IMR-90 (cell line): ENCODE data around the gene ZNF335. TPM values are rescaled to one million over a fixed set of nuclear protein-coding genes. Genes with fewer than 3 reads are reported as not detected.

Source experiments
- ATAC-seq: fragments of 200-7000 bp; cut with Tn5 transposase; 2 replicates; pipeline ENCODE4 v1.9.1; 2020; ENCODE audit warnings: low read depth, mild to moderate bottlenecking, moderate library complexity
- BruUV-seq: library from RNA; stranded (reverse); fragments of 400-500 nt; replicated peaks from 2 replicates; lab custom pipeline; 2021; lab: Mats Ljungman, UMichigan
- CTCF ChIA-PET: fragments of 300-600 bp; formaldehyde crosslinking; extraction: SDS; loops from one replicate; lab custom pipeline; 2021; ENCODE audit warnings: antibody characterized with exemption; lab: Yijun Ruan, JAX
- POLR2A ChIA-PET: fragments of 300-600 bp; sonication (Branson Sonifier 250); formaldehyde crosslinking; loops from one replicate; lab custom pipeline; 2022; ENCODE audit warnings: antibody characterized with exemption; ENCODE audit not compliant: unreplicated experiment; lab: Charles Lee
- DNase-seq: peaks from one replicate; pipeline ENCODE4 v3.0.0; 2013
- H2AFZ ChIP-seq: replicated peaks from 2 replicates; pipeline ENCODE3; 2013; ENCODE audit warnings: low read length, mild to moderate bottlenecking; ENCODE audit not compliant: poor library complexity
- H2AK5ac ChIP-seq: 2 replicates; pipeline ENCODE4 v1.6.1; 2013; ENCODE audit warnings: low read depth, low read length, inconsistent platforms
- H2AK9ac ChIP-seq: replicated peaks from 2 replicates; pipeline ENCODE3; 2013; ENCODE audit warnings: mild to moderate bottlenecking, low read depth, low read length, moderate library complexity; ENCODE audit not compliant: poor library complexity
- H2BK120ac ChIP-seq: 2 replicates; pipeline ENCODE4 v1.6.1; 2013; ENCODE audit warnings: low read depth, low read length, inconsistent platforms
- H2BK15ac ChIP-seq: 3 replicates; pipeline ENCODE4 v1.6.1; 2013; ENCODE audit warnings: low read depth, low read length, inconsistent platforms
- H2BK20ac ChIP-seq: 2 replicates; pipeline ENCODE4 v1.6.1; 2013; ENCODE audit warnings: low read depth, mild to moderate bottlenecking, inconsistent platforms, low read length, moderate library complexity
- H2BK5ac ChIP-seq: 2 replicates; pipeline ENCODE4 v1.6.1; 2013; ENCODE audit warnings: mild to moderate bottlenecking, low read depth, low read length, inconsistent platforms; ENCODE audit not compliant: poor library complexity, severe bottlenecking
- H3K14ac ChIP-seq: replicated peaks from 2 replicates; pipeline ENCODE4 v1.6.1; 2013; ENCODE audit warnings: low read depth, low read length, inconsistent platforms
- H3K18ac ChIP-seq: 2 replicates; pipeline ENCODE4 v1.6.1; 2013; ENCODE audit warnings: low read depth, low read length, control low read depth
- H3K23ac ChIP-seq: 2 replicates; pipeline ENCODE4 v1.6.1; 2013; ENCODE audit warnings: low read depth, low read length, inconsistent platforms
- H3K27ac ChIP-seq: 2 replicates; pipeline ENCODE4 v1.5.1; 2013; ENCODE audit warnings: mild to moderate bottlenecking, control low read depth, low read length; ENCODE audit not compliant: insufficient read depth
- H3K27me3 ChIP-seq: 2 replicates; pipeline ENCODE4 v1.6.1; 2013; ENCODE audit warnings: low read length; ENCODE audit not compliant: control insufficient read depth, insufficient read depth
- H3K36me3 ChIP-seq: 2 replicates; pipeline ENCODE4 v1.6.1; 2013; ENCODE audit warnings: low read length, mixed read lengths; ENCODE audit not compliant: control insufficient read depth, insufficient read depth
- H3K4ac ChIP-seq: 2 replicates; pipeline ENCODE4 v1.6.1; 2013; ENCODE audit warnings: low read depth, low read length, inconsistent platforms
- H3K4me1 ChIP-seq: 2 replicates; pipeline ENCODE4 v1.6.1; 2013; ENCODE audit warnings: low read length, mixed read lengths; ENCODE audit not compliant: control insufficient read depth, insufficient read depth
- H3K4me2 ChIP-seq: 2 replicates; pipeline ENCODE4 v1.6.1; 2013; ENCODE audit warnings: low read depth, mild to moderate bottlenecking, control low read depth, low read length, moderate library complexity
- H3K4me3 ChIP-seq: 2 replicates; pipeline ENCODE4 v1.5.1; 2013; ENCODE audit warnings: low read depth, mild to moderate bottlenecking, control low read depth, low read length, moderate library complexity; ENCODE audit not compliant: insufficient read depth
- H3K56ac ChIP-seq: 2 replicates; pipeline ENCODE4 v1.6.1; 2013; ENCODE audit warnings: low read length, inconsistent platforms; ENCODE audit not compliant: insufficient read depth; ENCODE audit errors: extremely low read depth
- H3K79me1 ChIP-seq, 2 experiments: 2 replicates each; pipeline ENCODE4 v1.6.1; 2013; ENCODE audit warnings: low read length in 2 of 2, inconsistent platforms in 1 of 2, low read depth in 1 of 2
- H3K9ac ChIP-seq: 2 replicates; pipeline ENCODE4 v1.6.1; 2013; ENCODE audit warnings: low read depth, low read length, control low read depth
- H3K9me1 ChIP-seq: 2 replicates; pipeline ENCODE4 v1.6.1; 2013; ENCODE audit warnings: low read length, inconsistent platforms; ENCODE audit not compliant: insufficient read depth
- H3K9me3 ChIP-seq: 2 replicates; pipeline ENCODE4 v1.6.1; 2013; ENCODE audit warnings: low read length; ENCODE audit not compliant: control insufficient read depth, insufficient read depth
- H4K20me1 ChIP-seq: 2 replicates; pipeline ENCODE4 v1.6.1; 2013; ENCODE audit warnings: low read length, inconsistent platforms; ENCODE audit not compliant: insufficient read depth
- H4K5ac ChIP-seq: 2 replicates; pipeline ENCODE4 v1.6.1; 2013; ENCODE audit warnings: mild to moderate bottlenecking, low read depth, low read length, control low read depth
- H4K8ac ChIP-seq, 2 experiments: 2 replicates each; pipeline ENCODE4 v1.6.1; 2013; ENCODE audit warnings: low read depth in 2 of 2, low read length in 2 of 2, control low read depth in 1 of 2, inconsistent platforms in 1 of 2
- H4K91ac ChIP-seq: 2 replicates; pipeline ENCODE4 v1.6.1; 2013; ENCODE audit warnings: low read depth, low read length, inconsistent platforms; ENCODE audit not compliant: insufficient read depth
- BHLHE40 ChIP-seq: fragments of 150-350 bp; IDR thresholded peaks from 2 replicates; pipeline ENCODE4 v1.6.1; 2016; ENCODE audit warnings: mild to moderate bottlenecking, low read depth, low read length
- CHD1 ChIP-seq: IDR thresholded peaks from 2 replicates; pipeline ENCODE4 v1.6.1; 2012; ENCODE audit warnings: low read depth, low read length, improper control_type of control experiment
- FOS ChIP-seq: fragments of 150-350 bp; IDR thresholded peaks from 2 replicates; pipeline ENCODE4 v1.6.1; 2016; ENCODE audit warnings: low read depth, low read length
- MAFK ChIP-seq: IDR thresholded peaks from 2 replicates; pipeline ENCODE4 v1.6.1; 2012; ENCODE audit warnings: low read depth, low read length, improper control_type of control experiment
- MAZ ChIP-seq: IDR thresholded peaks from 2 replicates; pipeline ENCODE4 v1.6.1; 2012; ENCODE audit warnings: low read depth, mild to moderate bottlenecking, low read length, improper control_type of control experiment, moderate library complexity, borderline replicate concordance
- MXI1 ChIP-seq: IDR thresholded peaks from 2 replicates; pipeline ENCODE4 v1.6.1; 2012; ENCODE audit warnings: low read depth, mild to moderate bottlenecking, low read length, moderate library complexity, borderline replicate concordance
- NFE2L2 ChIP-seq: fragments of 150-350 bp; IDR thresholded peaks from 2 replicates; pipeline ENCODE4 v1.6.1; 2016; ENCODE audit warnings: low read depth, mild to moderate bottlenecking, low read length
- RCOR1 ChIP-seq: IDR thresholded peaks from 2 replicates; pipeline ENCODE4 v1.6.1; 2012; ENCODE audit warnings: mild to moderate bottlenecking, low read length, improper control_type of control experiment; ENCODE audit not compliant: insufficient replicate concordance
- SMC3 ChIP-seq: fragments of 150-350 bp; IDR thresholded peaks from 2 replicates; pipeline ENCODE4 v1.6.1; 2016; ENCODE audit warnings: low read depth, mild to moderate bottlenecking, antibody characterized with exemption, low read length, moderate library complexity
- WGBS, 2 experiments: methylation state at CpG; one replicate each; pipeline versions ENCODE4 v1.1.5 to v1.1.7; 2013; ENCODE audit warnings: missing lambda C conversion rate in 2 of 2; ENCODE audit not compliant: insufficient read length in 1 of 2; ENCODE audit errors: extremely low coverage in 2 of 2; 5-methylcytosine and 5-hydroxymethylcytosine counted together
- dilution Hi-C: fragments of 300-500 bp; cut with HindIII; formaldehyde crosslinking; loops from one replicate; pipeline ENCODE4 v1.14.3; 2018; ENCODE audit warnings: low sequenced_read_pairs; ENCODE audit not compliant: unreplicated experiment
- in situ Hi-C: fragments of 300-500 bp; cut with MboI; formaldehyde crosslinking; loops from 3 replicates; pipeline ENCODE4 v1.14.3; 2019; ENCODE audit warnings: low sequenced_read_pairs, inconsistent platforms, mixed read lengths
- intact Hi-C: fragments of 100-400 bp; cut with micrococcal nuclease; formaldehyde crosslinking; loops from 2 replicates; pipeline ENCODE4 v1.10.0; 2022
- polyA plus RNA-seq, 3 experiments: library from polyadenylated mRNA; depleted of rRNA; stranded (reverse); fragments of >200 nt; gene quantifications; 2 replicates each; pipeline ENCODE4 v1.2.3, GENCODE V29; 2012; ENCODE audit warnings: low replicate concordance in 1 of 3
- total RNA-seq: library from RNA; depleted of rRNA; stranded (reverse); fragments of >200 nt; gene quantifications from 2 replicates; pipeline ENCODE4 v1.2.3, GENCODE V29; 2012
- TF ChIP-seq, protein P1 (sequence below): fragments of 150-350 bp; IDR thresholded peaks from 2 replicates; pipeline ENCODE4 v1.6.1; 2017; ENCODE audit warnings: mild to moderate bottlenecking, antibody characterized with exemption, low read length, low read depth
- TF ChIP-seq, protein P2 (sequence below): fragments of 150-350 bp; IDR thresholded peaks from 2 replicates; pipeline ENCODE4 v1.6.1; 2016; ENCODE audit warnings: low read depth, mild to moderate bottlenecking, low read length, moderate library complexity, borderline replicate concordance

ZNF335 gene
- total and polyA plus RNA-seq, 2 of the 4 experiments (the other 2 are of a cell fraction), result 11.8 to 17.8 TPM

DNA sequence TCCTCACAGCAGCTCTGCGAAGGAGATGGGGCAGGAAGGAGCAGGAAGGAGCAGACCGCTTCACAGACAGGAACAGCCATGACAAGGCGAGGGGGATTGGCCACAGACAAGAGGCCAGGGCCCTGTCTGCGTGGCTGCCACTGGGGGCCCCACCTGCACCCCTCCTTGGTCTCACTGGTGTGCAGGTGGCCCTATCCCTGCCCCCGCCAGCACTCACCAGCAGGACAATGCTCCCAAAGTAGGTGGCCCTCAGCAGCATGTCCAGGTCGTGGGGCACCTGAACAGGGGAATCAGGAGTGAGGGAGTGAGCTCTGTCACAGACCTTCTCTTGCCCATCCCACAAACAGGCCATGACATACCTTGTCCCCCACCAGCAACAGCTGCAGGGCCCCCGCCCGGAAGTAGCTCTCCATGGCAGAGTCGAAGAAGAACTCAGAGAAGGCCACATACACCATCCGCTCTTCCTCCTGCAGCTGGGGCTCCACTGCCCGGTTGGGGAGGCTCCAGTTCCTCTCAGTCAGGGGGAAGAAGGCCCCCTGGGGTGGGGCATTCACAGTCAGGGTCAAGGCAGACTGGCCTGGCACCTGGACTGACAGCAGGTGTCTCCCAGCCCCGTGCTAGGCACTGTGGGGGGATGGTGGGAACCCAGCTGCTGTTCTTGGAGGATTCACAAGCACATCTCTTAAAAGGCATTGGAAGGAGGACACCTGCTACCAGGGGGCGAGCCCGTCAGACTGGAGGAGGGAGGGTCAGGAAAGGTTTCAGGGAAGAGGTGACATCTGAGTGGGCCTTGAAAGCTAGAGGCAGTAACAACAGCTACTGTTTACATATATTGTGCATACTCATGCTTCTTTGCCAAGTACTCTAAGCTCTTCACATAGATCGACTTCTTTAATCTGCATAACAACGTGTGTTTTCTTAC is 67.2 kb downstream of the ZNF335 start:
- dilution Hi-C loops (no loop called here), intact Hi-C loops (no loop called here), in situ Hi-C loops (loop anchor here (25.0 kb wide), 1 partner anchor 568 kb away; the partner anchor contains the start of gene SDC4)
- peaks cover 38% of the 10 kb centered on the region; the same call in 1 of the 2 replicates for H3K36me3 ChIP-seq
- H3K27me3 ChIP-seq, result no peaks in the 10 kb centered on the region
- BruUV-seq, result no TSS peak
- 91% methylated on average over 3 of the region's 16 CpGs; no CpG with 5 or more reads in 1 of the 2 experiments for whole genome bisulfite sequencing, 2 experiments
- peaks cover 5% of the 10 kb centered on the region; the same call in 1 of the 2 replicates for H4K20me1 ChIP-seq
- H4K8ac ChIP-seq, result peak overlapping the region in 1 of 2 experiments; percentile 25; a peak in 1 of 4 replicates
- no peak overlapping the region for H3K23ac ChIP-seq
- H2BK15ac ChIP-seq, result no peak overlapping the region
- no peak overlapping the region; the same call in 1 of the 2 replicates for H2BK20ac ChIP-seq
- H3K56ac ChIP-seq, result no peak overlapping the region
- H3K4me2 ChIP-seq, result no peak overlapping the region
- H3K4me1 ChIP-seq, result peaks cover 3% of the 10 kb centered on the region
- DNase-seq (no peak), ATAC-seq (peak; percentile 20; the same call in 1 of the 2 replicates)
- POLR2A ChIA-PET, result interaction anchor here (0.9 to 1.1 kb wide), 4 partner anchors 8 to 29 kb away, joined by 3 to 6 read pairs (median 4); no protein-coding TSS in a partner anchor
- peak overlapping the region; percentile 18; the same call in 1 of the 2 replicates for H3K4ac ChIP-seq
- peaks cover 0 to 9% of the 10 kb centered on the region in 2 experiments; a peak in 2 of 4 replicates for H3K79me1 ChIP-seq
- no peak overlapping the region for H3K14ac ChIP-seq
- H3K4me3 ChIP-seq, result no peak overlapping the region
- no peak overlapping the region; the same call in 1 of the 2 replicates for H4K91ac ChIP-seq
- no peak overlapping the region; the same call in 1 of the 2 replicates for H2AK5ac ChIP-seq
- CTCF ChIA-PET, result interaction anchor here (1.3 to 1.5 kb wide), 2 partner anchors 13 to 15 kb away, joined by 3 read pairs; no protein-coding TSS in a partner anchor
- H3K18ac ChIP-seq, result no peak overlapping the region
- H2BK120ac ChIP-seq, result no peak overlapping the region
- H3K9ac ChIP-seq, result no peak overlapping the region
- no peaks in the 10 kb centered on the region for H3K9me3 ChIP-seq
- H2AFZ ChIP-seq, result no peak overlapping the region
- no peak overlapping the region for H4K5ac ChIP-seq
- TF ChIP-seq, protein P1, sequence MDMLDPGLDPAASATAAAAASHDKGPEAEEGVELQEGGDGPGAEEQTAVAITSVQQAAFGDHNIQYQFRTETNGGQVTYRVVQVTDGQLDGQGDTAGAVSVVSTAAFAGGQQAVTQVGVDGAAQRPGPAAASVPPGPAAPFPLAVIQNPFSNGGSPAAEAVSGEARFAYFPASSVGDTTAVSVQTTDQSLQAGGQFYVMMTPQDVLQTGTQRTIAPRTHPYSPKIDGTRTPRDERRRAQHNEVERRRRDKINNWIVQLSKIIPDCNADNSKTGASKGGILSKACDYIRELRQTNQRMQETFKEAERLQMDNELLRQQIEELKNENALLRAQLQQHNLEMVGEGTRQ, result no peak
- TF ChIP-seq NFE2L2 (no peak), RCOR1 (no peak), MAFK (no peak), MAZ (no peak), MXI1 (no peak), BHLHE40 (no peak), SMC3 (no peak), CHD1 (no peak), FOS (no peak)
- TF ChIP-seq, protein P2, sequence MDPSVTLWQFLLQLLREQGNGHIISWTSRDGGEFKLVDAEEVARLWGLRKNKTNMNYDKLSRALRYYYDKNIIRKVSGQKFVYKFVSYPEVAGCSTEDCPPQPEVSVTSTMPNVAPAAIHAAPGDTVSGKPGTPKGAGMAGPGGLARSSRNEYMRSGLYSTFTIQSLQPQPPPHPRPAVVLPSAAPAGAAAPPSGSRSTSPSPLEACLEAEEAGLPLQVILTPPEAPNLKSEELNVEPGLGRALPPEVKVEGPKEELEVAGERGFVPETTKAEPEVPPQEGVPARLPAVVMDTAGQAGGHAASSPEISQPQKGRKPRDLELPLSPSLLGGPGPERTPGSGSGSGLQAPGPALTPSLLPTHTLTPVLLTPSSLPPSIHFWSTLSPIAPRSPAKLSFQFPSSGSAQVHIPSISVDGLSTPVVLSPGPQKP, result no peak
- no peak overlapping the region for H2BK5ac ChIP-seq
- H3K27ac ChIP-seq, result no peak overlapping the region
- H2AK9ac ChIP-seq, result peak overlapping the region; percentile 40
- H3K9me1 ChIP-seq, result peaks cover 19% of the 10 kb centered on the region
